ENCODE measurements around the gene TEF. TPM values are rescaled to one million over a fixed set of nuclear protein-coding genes. Genes with fewer than 3 reads are reported as not detected.

Gene TEF
- total and polyA plus RNA-seq, 9 of the 15 experiments (the other 6 are each of a cell fraction or from before 2014, with no cell fraction given) = 0.04 to 3.1 (median 1.2) TPM

- TF ChIP-seq ZBTB12 (CRISPR knock-in tag; IDR thresholded peaks at IDR 0.05) (no peak), HNRNPUL1 (IDR thresholded peaks at IDR 0.05; ENCODE audit: low read length) (no peak), CHD1 (IDR thresholded peaks at IDR 0.05; ENCODE audit: low read length) (peak; percentile 30), PHF8 (IDR thresholded peaks at IDR 0.05; ENCODE audit: borderline replicate concordance, low read length) (peak; percentile 69; the same call in 1 of the 2 replicates), TOE1 (IDR thresholded peaks at IDR 0.05; ENCODE audit: borderline replicate concordance) (peak; percentile 33; the same call in 1 of the 2 replicates), TOE1 (CRISPR knock-in tag; IDR thresholded peaks at IDR 0.05; ENCODE audit: borderline replicate concordance, low read depth) (peak; percentile 85; the same call in 1 of the 2 replicates), CREM (IDR thresholded peaks at IDR 0.05; ENCODE audit: low read depth) (peak; percentile 91), CREB5 (CRISPR knock-in tag; IDR thresholded peaks at IDR 0.05) (no peak), ZNF76 (CRISPR knock-in tag; IDR thresholded peaks at IDR 0.05; ENCODE audit: borderline replicate concordance) (0 out of 2 replicates have a peak, but pooled peaks have one; percentile 51), EHMT2 (IDR thresholded peaks at IDR 0.05) (no peak), ZBTB43 (CRISPR knock-in tag; IDR thresholded peaks at IDR 0.05) (0 out of 2 replicates have a peak, but pooled peaks have one; percentile 52), MCM5 (IDR thresholded peaks at IDR 0.05; ENCODE audit: low read depth) (no peak), ZNF77 (CRISPR knock-in tag; IDR thresholded peaks at IDR 0.05) (no peak), PHF20 (IDR thresholded peaks at IDR 0.05; ENCODE audit: partially characterized antibody) (peak; percentile 38), CUX1 (CRISPR knock-in tag; IDR thresholded peaks at IDR 0.05) (no peak), USF2 (CRISPR knock-in tag; IDR thresholded peaks at IDR 0.05) (no peak), TFAM (CRISPR knock-in tag; conservative IDR thresholded peaks at IDR 0.05) (no peak), HEY1 (CRISPR knock-in tag; IDR thresholded peaks at IDR 0.05; ENCODE audit: borderline replicate concordance) (no peak)
Observed at GRCh38 chr22:41446639-41447434, 65.1 kb downstream of the TEF start, which contains the start of gene TOB2 (continued).
